ENCODE measurements around the gene ARHGEF12. TPM values are rescaled to one million over a fixed set of nuclear protein-coding genes. Genes with fewer than 3 reads are reported as not detected.

Gene ARHGEF12
- polyA plus RNA-seq, 3 donors = 0.25 to 0.87 (median 0.27) TPM

DNA sequence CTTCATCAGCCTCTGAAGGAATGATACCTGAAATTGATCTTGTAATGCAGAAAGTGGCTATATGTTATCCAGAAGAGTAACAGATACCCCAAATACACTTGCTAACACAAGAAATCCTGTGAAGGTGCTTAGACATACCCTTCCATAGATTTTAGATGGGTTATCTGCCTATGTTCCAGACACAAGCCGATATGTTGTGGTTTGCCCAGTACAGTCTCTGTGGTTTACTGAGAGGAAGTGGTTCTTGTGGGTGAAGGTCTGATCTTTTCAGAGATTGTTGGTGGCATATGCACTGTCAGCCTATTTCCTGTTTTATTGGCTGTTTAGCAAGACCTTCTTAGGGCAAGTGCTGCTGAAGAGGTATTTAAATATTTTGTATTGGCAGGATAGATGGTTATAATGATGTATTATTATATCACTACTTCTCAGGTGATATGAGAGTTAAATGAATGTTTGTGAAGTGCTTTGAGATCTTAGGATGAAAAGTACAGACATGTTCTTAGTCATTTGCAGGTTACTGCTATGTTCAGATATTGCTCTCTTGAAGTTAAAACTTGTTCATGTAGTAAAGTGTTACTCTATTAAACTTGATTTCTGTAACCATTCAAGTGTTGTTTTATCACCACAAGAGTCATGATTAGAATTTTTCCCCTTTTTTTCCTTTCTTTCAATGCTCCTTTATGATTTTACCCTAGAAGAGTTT is 8.2 kb downstream of the ARHGEF12 start:
- Histone ChIP-seq H3K4me2 (replicated peaks; ENCODE audit: extremely low read depth, low read length, poor library complexity, severe bottlenecking) (no peak overlapping the region), H3K9me3 (replicated peaks in 1 of 2; ENCODE audit: control insufficient read depth in 1 of 2, insufficient read depth in 1 of 2, low read length in 2 of 2) (peaks cover 0 to 33% of the 10 kb centered on the region in 2 donors), H3K79me2 (ENCODE audit: insufficient read depth, low read length) (no peaks in the 10 kb centered on the region), H2AFZ (ENCODE audit: insufficient read depth, low read depth, low read length, poor library complexity, severe bottlenecking) (no peak overlapping the region), H3K36me3 (replicated peaks in 1 of 2; ENCODE audit: control insufficient read depth in 1 of 2, insufficient read depth in 2 of 2, low read length in 2 of 2) (no peaks in the 10 kb centered on the region), H3K27ac (ENCODE audit: low read depth in 1 of 2, low read length in 2 of 2) (no peak overlapping the region), H3K4me1 (ENCODE audit: control insufficient read depth in 1 of 2, insufficient read depth in 2 of 2, low read length in 2 of 2) (peaks cover 12 to 14% of the 10 kb centered on the region in 2 donors), H3K4me3 (replicated peaks in 1 of 3; ENCODE audit: low read depth in 2 of 3, low read length in 3 of 3) (no peak overlapping the region), H4K20me1 (ENCODE audit: insufficient read depth, low read length) (peaks cover 28% of the 10 kb centered on the region), H3K27me3 (ENCODE audit: control insufficient read depth in 2 of 2, insufficient read depth in 2 of 2, low read length in 2 of 2) (peaks cover 93 to 100% of the 10 kb centered on the region in 2 donors), H3K9ac (ENCODE audit: insufficient read depth, low read length, poor library complexity, severe bottlenecking) (no peak overlapping the region)
- Mint-ChIP-seq H3K27me3 (ENCODE audit: low read depth in 3 of 3) (peaks cover 86 to 93% (median 92%) of the 10 kb centered on the region in 3 donors), H3K4me3 (peak overlapping the region in 1 of 2 donors; percentile 84), H3K4me1 (peaks cover 12% of the 10 kb centered on the region), H3K36me3 (peaks cover 0 to 2% of the 10 kb centered on the region in 2 donors), H3K9me3 (peaks cover 0 to 15% (median 6%) of the 10 kb centered on the region in 7 donors), H3K27ac (no peak overlapping the region)
- TF ChIP-seq, protein P1, sequence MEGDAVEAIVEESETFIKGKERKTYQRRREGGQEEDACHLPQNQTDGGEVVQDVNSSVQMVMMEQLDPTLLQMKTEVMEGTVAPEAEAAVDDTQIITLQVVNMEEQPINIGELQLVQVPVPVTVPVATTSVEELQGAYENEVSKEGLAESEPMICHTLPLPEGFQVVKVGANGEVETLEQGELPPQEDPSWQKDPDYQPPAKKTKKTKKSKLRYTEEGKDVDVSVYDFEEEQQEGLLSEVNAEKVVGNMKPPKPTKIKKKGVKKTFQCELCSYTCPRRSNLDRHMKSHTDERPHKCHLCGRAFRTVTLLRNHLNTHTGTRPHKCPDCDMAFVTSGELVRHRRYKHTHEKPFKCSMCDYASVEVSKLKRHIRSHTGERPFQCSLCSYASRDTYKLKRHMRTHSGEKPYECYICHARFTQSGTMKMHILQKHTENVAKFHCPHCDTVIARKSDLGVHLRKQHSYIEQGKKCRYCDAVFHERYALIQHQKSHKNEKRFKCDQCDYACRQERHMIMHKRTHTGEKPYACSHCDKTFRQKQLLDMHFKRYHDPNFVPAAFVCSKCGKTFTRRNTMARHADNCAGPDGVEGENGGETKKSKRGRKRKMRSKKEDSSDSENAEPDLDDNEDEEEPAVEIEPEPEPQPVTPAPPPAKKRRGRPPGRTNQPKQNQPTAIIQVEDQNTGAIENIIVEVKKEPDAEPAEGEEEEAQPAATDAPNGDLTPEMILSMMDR (IDR thresholded peaks at IDR 0.05) = no peak
- intact Hi-C loops (cut with micrococcal nuclease) = no loop called here
- peak; percentile 48 to 73 (median 68) for DNase-seq
- 0% methylated on average over 1 of the region's 1 CpG for WGBS (ENCODE audit: insufficient coverage)

DNA sequence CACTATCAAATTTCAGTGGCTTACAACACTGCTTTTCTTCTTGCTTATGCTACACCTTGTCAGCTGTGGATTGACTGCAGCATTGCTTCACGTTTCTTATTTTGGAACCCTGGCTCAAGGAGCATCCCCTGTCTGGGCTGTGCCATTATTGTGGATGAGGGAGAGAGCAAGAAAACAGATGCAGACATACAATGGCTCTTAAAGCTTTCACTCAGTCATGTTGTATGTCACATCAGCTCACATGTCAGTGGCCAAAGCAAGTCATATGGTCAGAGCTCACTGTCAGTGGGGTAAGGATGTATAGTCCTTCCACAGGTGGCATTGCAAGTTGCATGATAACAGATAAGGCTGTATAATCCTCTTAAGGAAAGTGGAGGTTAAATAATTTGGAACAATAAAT is 10.0 kb downstream of the ARHGEF12 start:
- intact Hi-C loops (cut with micrococcal nuclease) = no loop called here
- no peak overlapping the region for H3K27ac Mint-ChIP-seq
- H3K27me3 ChIP-seq (ENCODE audit: control insufficient read depth in 2 of 2, insufficient read depth in 2 of 2, low read length in 2 of 2) = peaks cover 94 to 100% of the 10 kb centered on the region in 2 donors
- TF ChIP-seq, protein P1 (IDR thresholded peaks at IDR 0.05) = no peak
- H3K9ac ChIP-seq (ENCODE audit: insufficient read depth, low read length, poor library complexity, severe bottlenecking) = no peak overlapping the region
- H4K20me1 ChIP-seq (ENCODE audit: insufficient read depth, low read length) = peaks cover 28% of the 10 kb centered on the region
- peaks cover 10% of the 10 kb centered on the region for H3K4me1 Mint-ChIP-seq
- peaks cover 12 to 14% of the 10 kb centered on the region in 2 donors for H3K4me1 ChIP-seq (ENCODE audit: control insufficient read depth in 1 of 2, insufficient read depth in 2 of 2, low read length in 2 of 2)
- peaks cover 0 to 14% (median 11%) of the 10 kb centered on the region in 7 donors for H3K9me3 Mint-ChIP-seq
- H3K36me3 Mint-ChIP-seq = peaks cover 0 to 2% of the 10 kb centered on the region in 2 donors
- no peak for DNase-seq
- H3K4me3 ChIP-seq (replicated peaks in 1 of 3; ENCODE audit: low read depth in 2 of 3, low read length in 3 of 3) = no peak overlapping the region
- H3K4me3 Mint-ChIP-seq = peak overlapping the region in 1 of 2 donors; percentile 81
- no peaks in the 10 kb centered on the region for H3K36me3 ChIP-seq (replicated peaks in 1 of 2; ENCODE audit: control insufficient read depth in 1 of 2, insufficient read depth in 2 of 2, low read length in 2 of 2)
- no peaks in the 10 kb centered on the region for H3K79me2 ChIP-seq (ENCODE audit: insufficient read depth, low read length)
- H3K27ac ChIP-seq (ENCODE audit: low read depth in 1 of 2, low read length in 2 of 2) = no peak overlapping the region
- no peak overlapping the region for H2AFZ ChIP-seq (ENCODE audit: insufficient read depth, low read depth, low read length, poor library complexity, severe bottlenecking)
- H3K27me3 Mint-ChIP-seq (ENCODE audit: low read depth in 3 of 3) = peaks cover 86 to 93% (median 91%) of the 10 kb centered on the region in 3 donors
- peaks cover 0 to 27% of the 10 kb centered on the region in 2 donors for H3K9me3 ChIP-seq (replicated peaks in 1 of 2; ENCODE audit: control insufficient read depth in 1 of 2, insufficient read depth in 1 of 2, low read length in 2 of 2)
- no CpG with 5 or more reads among the region's 1 CpG for WGBS (ENCODE audit: insufficient coverage)
- H3K4me2 ChIP-seq (replicated peaks; ENCODE audit: extremely low read depth, low read length, poor library complexity, severe bottlenecking) = no peak overlapping the region
